PFSK-1 (cell line): ENCODE measurements around the gene STX18.

ENCODE experiments used
- POLR2AphosphoS5 ChIP-seq: IDR thresholded peaks from 2 replicates; pipeline ENCODE4 v1.6.1; 2012; ENCODE audit warnings: low read depth, mild to moderate bottlenecking, control low read depth, low read length, moderate library complexity
- REST ChIP-seq, 2 experiments: IDR thresholded peaks; 2 replicates each; pipeline versions ENCODE4 v1.6.1 to v1.8.0; 2011 to 2012; ENCODE audit warnings: low read depth in 2 of 2, low read length in 2 of 2, control low read depth in 1 of 2, inconsistent platforms in 1 of 2, mild to moderate bottlenecking in 1 of 2, moderate library complexity in 1 of 2; ENCODE audit not compliant: insufficient read depth in 1 of 2

GRCh38 chr4:4529392-4529791 is 12.5 kb downstream of the STX18 start:
- TF ChIP-seq POLR2AphosphoS5: no peak
- TF ChIP-seq REST (IDR thresholded peaks at IDR 0.05; ENCODE audit: insufficient read depth in 1 of 2, low read depth in 2 of 2, low read length in 2 of 2): no peak
